Measurements from ENCODE around the gene SLC15A3. TPM values are rescaled to one million over a fixed set of nuclear protein-coding genes. Genes with fewer than 3 reads are reported as not detected.

SLC15A3 gene
- polyA plus RNA-seq, 1 of the 3 experiments (the other 2 are of a cell fraction): not detected

GRCh38 chr11:60950024-60950423 lies 2.0 kb downstream of the SLC15A3 start:
- no peaks in the 10 kb centered on the region for H3K27me3 ChIP-seq (ENCODE audit: insufficient read depth)
- DNase-seq: no peak
- H2AFZ ChIP-seq (ENCODE audit: low read depth): no peak overlapping the region
- H3K79me2 ChIP-seq (ENCODE audit: insufficient read depth): no peaks in the 10 kb centered on the region
- H3K4me1 ChIP-seq (ENCODE audit: control insufficient read depth in 1 of 2, insufficient read depth in 2 of 2, low read depth in 1 of 2, low read length in 1 of 2): no peaks in the 10 kb centered on the region
- WGBS (ENCODE audit: low lambda C conversion rate): 59% methylated on average over 5 of the region's 6 CpGs
- H3K9ac ChIP-seq: no peak overlapping the region
- no peaks in the 10 kb centered on the region for H3K9me2 ChIP-seq
- H3F3A ChIP-seq (replicated peaks; ENCODE audit: insufficient read depth): no peaks in the 10 kb centered on the region
- no peaks in the 10 kb centered on the region for H3K9me3 ChIP-seq
- POLR2A ChIA-PET: no interaction called here
- TF ChIP-seq IRF3 (IDR thresholded peaks at IDR 0.05; ENCODE audit: low read depth, low read length) (no peak), MEF2A (IDR thresholded peaks at IDR 0.05; ENCODE audit: borderline replicate concordance, low read depth) (no peak), SMC3 (IDR thresholded peaks at IDR 0.05; ENCODE audit: low read depth, low read length) (no peak), POLR2AphosphoS5 (IDR thresholded peaks at IDR 0.05; ENCODE audit: low read depth, low read length) (no peak), MAX (IDR thresholded peaks at IDR 0.05; ENCODE audit: low read depth) (no peak)
- H3K36me3 ChIP-seq (replicated peaks in 1 of 2; ENCODE audit: control insufficient read depth in 1 of 2, insufficient read depth in 2 of 2, low read length in 1 of 2): no peaks in the 10 kb centered on the region
- no peak overlapping the region for H3K27ac ChIP-seq (ENCODE audit: low read depth in 2 of 2, low read length in 1 of 2)
- H3K4me3 ChIP-seq (ENCODE audit: low read depth in 2 of 2, low read length in 1 of 2): no peak overlapping the region
- CTCF ChIA-PET: interaction anchor here (1.3 kb wide), 1 partner anchor 10 kb away, joined by 4 read pairs; no protein-coding TSS in a partner anchor
- no peaks in the 10 kb centered on the region for H4K20me1 ChIP-seq (ENCODE audit: insufficient read depth)
- H3K4me2 ChIP-seq: no peak overlapping the region

GRCh38 chr11:60948250-60948649 lies 3.7 kb downstream of the SLC15A3 start:
- no peak overlapping the region for H3K4me2 ChIP-seq

More at GRCh38 chr11:60948250-60948649, 3.7 kb downstream of the SLC15A3 start:
- POLR2A ChIA-PET: no interaction called here
- no peaks in the 10 kb centered on the region for H3K79me2 ChIP-seq (ENCODE audit: insufficient read depth)
- no peaks in the 10 kb centered on the region for H3K9me2 ChIP-seq
- no peaks in the 10 kb centered on the region for H3F3A ChIP-seq (replicated peaks; ENCODE audit: insufficient read depth)
- H3K36me3 ChIP-seq (replicated peaks in 1 of 2; ENCODE audit: control insufficient read depth in 1 of 2, insufficient read depth in 2 of 2, low read length in 1 of 2): no peaks in the 10 kb centered on the region
- DNase-seq: no peak
- H3K9me3 ChIP-seq: no peaks in the 10 kb centered on the region
- CTCF ChIA-PET: no interaction called here
- H3K4me1 ChIP-seq (ENCODE audit: control insufficient read depth in 1 of 2, insufficient read depth in 2 of 2, low read depth in 1 of 2, low read length in 1 of 2): no peaks in the 10 kb centered on the region
- H3K9ac ChIP-seq: no peak overlapping the region
- no peak overlapping the region for H2AFZ ChIP-seq (ENCODE audit: low read depth)
- no peaks in the 10 kb centered on the region for H3K27me3 ChIP-seq (ENCODE audit: insufficient read depth)
- H4K20me1 ChIP-seq (ENCODE audit: insufficient read depth): no peaks in the 10 kb centered on the region
- H3K4me3 ChIP-seq (ENCODE audit: low read depth in 2 of 2, low read length in 1 of 2): no peak overlapping the region
- 64% methylated on average over 4 of the region's 5 CpGs for WGBS (ENCODE audit: low lambda C conversion rate)
- TF ChIP-seq EZH2phosphoT487 (IDR thresholded peaks at IDR 0.05; ENCODE audit: borderline replicate concordance, low read depth): no peak
- TF ChIP-seq RXRA (IDR thresholded peaks at IDR 0.05; ENCODE audit: borderline replicate concordance, low read depth): no peak
- TF ChIP-seq RCOR1 (IDR thresholded peaks at IDR 0.05; ENCODE audit: low read length): no peak
- TF ChIP-seq GATA2 (CRISPR knock-in tag; IDR thresholded peaks at IDR 0.05): no peak
- no peak for TF ChIP-seq REST (IDR thresholded peaks at IDR 0.05; ENCODE audit: low read depth, low read length)
- no peak overlapping the region for H3K27ac ChIP-seq (ENCODE audit: low read depth in 2 of 2, low read length in 1 of 2)

All from SK-N-SH (cell line).